ENCODE results near the gene ARHGEF19. TPM values are rescaled to one million over a fixed set of nuclear protein-coding genes. Genes with fewer than 3 reads are reported as not detected.
"Not testable (repeated sequence)": the region's sequence is repeated elsewhere in the genome, so short reads cannot be mapped to it uniquely, and the experiment has no call there.

Gene ARHGEF19
- total and polyA plus RNA-seq, 9 donors, result 1.3 to 9.2 (median 2.8) TPM

DNA sequence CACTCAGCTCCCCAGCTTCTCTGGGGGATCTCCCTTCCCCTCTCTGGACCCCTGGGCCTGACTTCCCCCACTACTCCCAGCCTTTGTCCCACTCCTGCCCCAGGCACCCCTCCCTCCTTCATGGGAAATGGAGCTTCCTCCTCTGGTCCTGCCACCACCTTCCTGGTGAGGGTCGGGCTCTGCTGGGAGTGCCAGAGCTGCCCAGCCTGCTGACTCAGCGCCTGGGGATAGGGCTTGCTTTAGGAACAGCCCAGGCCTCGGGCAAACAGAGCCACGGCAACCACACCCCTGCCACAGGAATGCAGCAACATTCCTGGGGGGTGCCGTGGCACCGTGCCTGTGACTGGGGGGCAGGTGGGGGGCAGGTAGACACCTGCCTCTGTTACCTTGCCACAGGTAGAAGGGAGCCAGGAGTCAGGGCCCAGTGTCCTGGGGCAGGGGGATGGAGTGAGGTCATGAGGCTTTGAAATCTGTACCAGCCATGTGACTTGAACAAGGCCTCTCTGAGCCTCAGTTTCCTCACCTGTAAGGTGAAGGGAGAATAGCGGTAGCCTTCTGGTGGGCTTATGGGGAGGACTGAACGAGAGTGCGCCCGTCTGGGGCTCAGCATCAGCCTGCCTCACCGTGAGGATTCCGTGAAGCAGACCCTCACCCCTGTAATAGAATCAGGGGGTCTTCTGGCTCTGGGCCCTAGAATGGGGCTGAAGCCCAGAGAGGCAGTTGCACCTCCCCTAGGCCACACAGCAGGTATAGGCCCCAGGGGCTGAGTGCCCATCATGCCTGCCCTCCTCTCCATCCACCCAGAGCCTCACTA is 38.8 kb downstream of the ARHGEF19 start:
- Histone ChIP-seq H3K27ac (ENCODE audit: low read length) (no peak overlapping the region), H3K4me3 (ENCODE audit: low read length) (no peak overlapping the region), H3K9me3 (replicated peaks; ENCODE audit: control insufficient read depth, low read depth, low read length) (no peaks in the 10 kb centered on the region), H3K36me3 (ENCODE audit: control insufficient read depth, insufficient read depth, low read length) (no peaks in the 10 kb centered on the region), H3K27me3 (ENCODE audit: control insufficient read depth, insufficient read depth, low read length) (peaks cover 8% of the 10 kb centered on the region), H3K4me1 (ENCODE audit: control insufficient read depth, insufficient read depth, low read length) (peaks cover 50% of the 10 kb centered on the region)
- DNase-seq, result no peak
- 50% methylated on average over 4 of the region's 12 CpGs for WGBS (ENCODE audit: insufficient coverage)

DNA sequence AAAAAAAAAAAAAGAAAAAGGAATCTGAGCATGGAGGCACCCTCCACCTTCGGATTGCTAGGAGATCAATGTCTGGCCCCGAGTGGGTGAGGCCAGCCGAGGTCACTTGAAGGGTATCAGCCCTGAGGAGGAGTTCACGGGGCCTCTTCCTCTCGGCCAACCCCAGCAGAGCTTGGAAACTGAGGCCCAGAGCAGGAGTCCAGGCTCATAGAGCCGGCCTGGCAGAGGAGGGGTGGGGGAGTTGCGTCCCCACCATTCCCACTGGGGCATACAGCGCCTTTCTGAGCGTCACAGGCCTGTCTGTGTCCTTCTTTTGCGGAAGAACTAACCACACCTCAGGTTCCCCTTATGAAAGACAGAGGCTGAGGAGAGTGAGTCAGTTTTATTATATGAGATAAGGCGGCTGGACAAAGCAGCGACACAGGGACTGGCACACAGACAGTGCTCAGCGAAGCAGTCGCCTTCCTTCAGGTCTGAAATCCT is 39.4 kb downstream of the ARHGEF19 start:
- Histone ChIP-seq H3K36me3 (ENCODE audit: control insufficient read depth, insufficient read depth, low read length) (no peaks in the 10 kb centered on the region), H3K27ac (ENCODE audit: low read length) (no peak overlapping the region)
- WGBS (ENCODE audit: insufficient coverage), result 73% methylated on average over 7 of the region's 14 CpGs

DNA sequence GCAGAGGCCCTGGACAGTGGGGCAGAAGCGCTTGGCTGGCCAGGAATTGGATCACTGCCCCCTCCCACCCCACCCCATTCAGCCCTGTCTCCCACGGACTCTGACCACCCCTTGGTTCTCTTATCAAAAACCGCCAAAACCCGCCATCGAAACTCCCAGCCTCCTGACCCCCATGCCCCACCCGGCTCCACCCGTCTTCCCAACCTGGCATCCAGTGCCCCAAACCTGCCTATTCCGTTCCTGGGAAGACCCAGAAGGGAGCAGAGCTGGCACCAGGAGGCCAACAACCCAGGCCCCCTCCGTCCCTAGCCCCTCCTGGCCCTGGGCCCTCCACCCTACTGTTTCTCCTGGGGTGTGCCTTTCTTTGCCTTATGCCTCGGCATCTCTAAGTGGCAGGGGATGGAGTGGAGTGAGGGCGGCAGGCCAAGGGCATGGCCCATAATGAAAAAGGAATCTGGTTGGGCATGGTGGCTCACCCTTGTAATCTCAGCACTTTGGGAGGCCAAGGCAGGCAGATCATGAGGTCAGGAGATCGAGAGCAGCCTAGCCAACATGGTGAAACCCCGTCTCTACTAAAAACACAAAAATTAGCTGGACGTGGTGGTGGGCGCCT is 40.1 kb downstream of the ARHGEF19 start:
- Histone ChIP-seq H3K36me3 (ENCODE audit: control insufficient read depth, insufficient read depth, low read length) (no peaks in the 10 kb centered on the region), H3K9me3 (replicated peaks; ENCODE audit: control insufficient read depth, low read depth, low read length) (no peaks in the 10 kb centered on the region), H3K4me1 (ENCODE audit: control insufficient read depth, insufficient read depth, low read length) (peaks cover 56% of the 10 kb centered on the region), H3K27me3 (ENCODE audit: control insufficient read depth, insufficient read depth, low read length) (peaks cover 15% of the 10 kb centered on the region), H3K4me3 (ENCODE audit: low read length) (no peak overlapping the region), H3K27ac (ENCODE audit: low read length) (no peak overlapping the region)
- no peak for DNase-seq
- 80% methylated on average over 8 of the region's 15 CpGs for WGBS (ENCODE audit: insufficient coverage)

More for the DNA sequence above, 39.4 kb downstream of the ARHGEF19 start:
- H3K4me3 ChIP-seq (ENCODE audit: low read length), result no peak overlapping the region
- peaks cover 12% of the 10 kb centered on the region for H3K27me3 ChIP-seq (ENCODE audit: control insufficient read depth, insufficient read depth, low read length)
- H3K9me3 ChIP-seq (replicated peaks; ENCODE audit: control insufficient read depth, low read depth, low read length), result no peaks in the 10 kb centered on the region
- peaks cover 52% of the 10 kb centered on the region for H3K4me1 ChIP-seq (ENCODE audit: control insufficient read depth, insufficient read depth, low read length)
- DNase-seq, result no peak

DNA sequence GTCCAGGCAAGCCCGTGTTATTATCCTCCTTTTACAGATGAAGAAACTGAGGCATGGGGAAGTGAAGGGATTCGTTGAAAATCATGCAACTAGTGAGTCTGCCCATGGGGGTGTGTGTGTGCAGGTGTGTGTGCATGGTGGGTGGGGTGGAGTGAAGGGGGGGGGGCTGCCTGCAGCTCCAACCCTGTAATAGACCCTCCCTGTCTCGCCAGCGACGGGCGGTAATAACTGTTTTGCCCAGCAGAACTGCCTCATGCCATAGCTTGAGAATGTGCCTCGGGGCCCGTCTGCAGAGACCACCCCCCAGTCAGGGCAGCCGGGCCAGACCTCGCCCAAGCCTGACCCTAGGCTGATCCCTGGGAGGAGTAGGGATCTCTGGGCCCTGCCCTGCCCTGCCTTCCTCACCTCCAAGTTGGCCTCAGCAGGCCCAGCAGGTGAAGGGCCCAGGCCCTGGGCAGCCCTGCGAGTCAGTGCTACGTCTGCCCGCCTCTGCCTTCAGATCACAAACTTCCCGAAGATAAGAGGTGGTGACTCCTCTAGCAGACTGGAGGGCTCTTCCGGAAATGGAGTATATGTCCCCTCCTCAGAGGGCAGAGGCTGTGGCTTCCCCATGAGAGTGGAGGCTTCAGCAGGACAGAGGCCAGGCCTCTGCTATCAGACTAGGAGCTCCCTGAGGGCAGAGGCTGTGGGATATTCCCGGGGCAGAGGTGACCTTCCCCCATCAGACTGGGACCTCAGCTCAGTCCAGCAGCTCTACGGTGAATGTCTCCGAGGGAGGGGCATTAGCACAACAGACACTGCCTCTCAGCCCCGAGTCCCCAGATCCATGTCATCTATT is 40.9 kb downstream of the ARHGEF19 start:
- Histone ChIP-seq H3K27ac (ENCODE audit: low read length) (no peak overlapping the region), H3K4me1 (ENCODE audit: control insufficient read depth, insufficient read depth, low read length) (peaks cover 51% of the 10 kb centered on the region), H3K9me3 (replicated peaks; ENCODE audit: control insufficient read depth, low read depth, low read length) (no peaks in the 10 kb centered on the region), H3K4me3 (ENCODE audit: low read length) (no peak overlapping the region), H3K27me3 (ENCODE audit: control insufficient read depth, insufficient read depth, low read length) (peaks cover 18% of the 10 kb centered on the region), H3K36me3 (ENCODE audit: control insufficient read depth, insufficient read depth, low read length) (no peaks in the 10 kb centered on the region)
- no peak for DNase-seq
- WGBS (ENCODE audit: insufficient coverage), result 67% methylated on average over 11 of the region's 19 CpGs

DNA sequence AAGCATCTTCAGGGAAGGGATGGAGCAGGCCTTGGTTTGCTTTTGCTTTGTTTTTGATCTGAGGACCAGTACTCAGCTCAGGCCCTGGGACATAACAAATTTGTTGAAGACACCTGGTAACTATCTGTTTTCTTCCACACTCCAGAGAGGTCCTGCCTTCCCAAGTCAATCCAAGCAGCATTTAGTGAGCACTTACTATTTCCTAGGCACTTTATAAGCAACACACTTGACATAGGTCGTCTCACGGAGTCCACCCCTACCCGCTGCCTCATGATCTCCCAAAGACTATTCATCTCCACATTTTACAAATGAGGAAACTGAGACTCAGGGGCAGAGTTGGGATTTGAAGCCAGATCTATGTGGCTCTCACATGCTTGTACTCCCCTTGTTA is 42.2 kb downstream of the ARHGEF19 start:
- 80% methylated on average over 2 of the region's 3 CpGs for WGBS (ENCODE audit: insufficient coverage)
- no peaks in the 10 kb centered on the region for H3K9me3 ChIP-seq (replicated peaks; ENCODE audit: control insufficient read depth, low read depth, low read length)
- no peak overlapping the region for H3K27ac ChIP-seq (ENCODE audit: low read length)
- H3K4me3 ChIP-seq (ENCODE audit: low read length), result no peak overlapping the region
- peaks cover 18% of the 10 kb centered on the region for H3K27me3 ChIP-seq (ENCODE audit: control insufficient read depth, insufficient read depth, low read length)
- H3K36me3 ChIP-seq (ENCODE audit: control insufficient read depth, insufficient read depth, low read length), result no peaks in the 10 kb centered on the region
- peaks cover 38% of the 10 kb centered on the region for H3K4me1 ChIP-seq (ENCODE audit: control insufficient read depth, insufficient read depth, low read length)
- DNase-seq, result no peak

DNA sequence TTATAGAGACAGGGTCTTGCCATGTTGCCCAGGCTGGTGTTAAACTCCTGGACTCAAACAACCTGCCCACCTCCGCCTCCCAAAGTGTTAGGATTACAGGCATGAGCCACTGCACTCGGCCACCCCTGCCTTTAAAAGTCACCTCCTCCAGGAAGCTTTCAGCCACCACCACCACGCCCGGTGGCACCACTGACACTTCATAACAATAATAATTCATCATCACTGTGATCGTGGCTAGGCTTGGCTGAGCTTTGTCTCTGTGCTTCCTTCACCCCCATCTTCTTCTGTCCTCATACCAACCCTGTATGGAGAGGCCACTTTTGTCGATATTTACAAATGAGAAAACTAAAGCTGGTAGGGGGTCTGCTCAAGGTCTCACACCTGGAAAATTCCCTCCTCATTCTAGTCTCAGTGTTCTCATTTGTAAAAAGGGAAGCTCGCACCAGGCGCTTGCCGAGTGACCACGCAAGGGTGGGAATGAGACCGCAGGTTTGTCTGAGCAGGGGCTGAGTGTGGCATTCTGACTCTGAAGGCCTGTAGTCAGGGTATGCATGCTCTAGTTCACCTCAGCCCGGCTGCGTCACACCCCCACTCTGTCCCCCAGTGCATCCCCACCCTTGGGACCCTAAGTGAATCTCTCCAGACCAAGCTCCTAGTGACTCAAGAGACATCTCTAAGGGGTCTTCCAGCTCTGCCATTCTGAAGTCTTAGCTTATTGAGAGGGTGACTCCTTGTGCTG is 43.7 kb downstream of the ARHGEF19 start:
- WGBS (ENCODE audit: insufficient coverage), result 88% methylated on average over 7 of the region's 13 CpGs
- Histone ChIP-seq H3K27ac (ENCODE audit: low read length) (no peak overlapping the region), H3K36me3 (ENCODE audit: control insufficient read depth, insufficient read depth, low read length) (no peaks in the 10 kb centered on the region), H3K9me3 (replicated peaks; ENCODE audit: control insufficient read depth, low read depth, low read length) (no peaks in the 10 kb centered on the region), H3K27me3 (ENCODE audit: control insufficient read depth, insufficient read depth, low read length) (peaks cover 18% of the 10 kb centered on the region), H3K4me1 (ENCODE audit: control insufficient read depth, insufficient read depth, low read length) (peaks cover 25% of the 10 kb centered on the region), H3K4me3 (ENCODE audit: low read length) (no peak overlapping the region)
- no peak for DNase-seq

DNA sequence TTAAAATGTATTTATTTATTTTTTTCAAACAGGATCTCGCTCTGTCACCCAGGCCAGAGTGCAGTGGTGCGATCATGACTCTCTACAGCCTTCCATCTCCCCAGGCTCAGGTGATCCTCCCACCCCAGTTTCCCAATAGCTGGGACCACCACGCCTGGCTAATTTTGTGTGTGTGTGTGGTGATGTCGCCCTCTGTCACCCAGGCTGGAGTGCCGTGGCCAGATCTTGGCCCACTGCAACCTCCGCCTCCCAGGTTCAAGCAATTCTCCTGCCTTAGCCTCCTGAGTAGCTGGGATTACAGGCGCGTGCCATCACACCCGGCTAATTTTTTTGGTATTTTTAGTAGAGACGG is 44.3 kb downstream of the ARHGEF19 start:
- H3K4me3 ChIP-seq (ENCODE audit: low read length), result peak overlapping the region; percentile 47
- WGBS (ENCODE audit: insufficient coverage), result 75% methylated on average over 2 of the region's 10 CpGs
- H3K9me3 ChIP-seq (replicated peaks; ENCODE audit: control insufficient read depth, low read depth, low read length); DNase-seq; H3K27ac ChIP-seq (ENCODE audit: low read length); H3K36me3 ChIP-seq (ENCODE audit: control insufficient read depth, insufficient read depth, low read length): not testable (repeated sequence)
- peaks cover 19% of the 10 kb centered on the region for H3K4me1 ChIP-seq (ENCODE audit: control insufficient read depth, insufficient read depth, low read length)
- H3K27me3 ChIP-seq (ENCODE audit: control insufficient read depth, insufficient read depth, low read length), result peaks cover 18% of the 10 kb centered on the region

DNA sequence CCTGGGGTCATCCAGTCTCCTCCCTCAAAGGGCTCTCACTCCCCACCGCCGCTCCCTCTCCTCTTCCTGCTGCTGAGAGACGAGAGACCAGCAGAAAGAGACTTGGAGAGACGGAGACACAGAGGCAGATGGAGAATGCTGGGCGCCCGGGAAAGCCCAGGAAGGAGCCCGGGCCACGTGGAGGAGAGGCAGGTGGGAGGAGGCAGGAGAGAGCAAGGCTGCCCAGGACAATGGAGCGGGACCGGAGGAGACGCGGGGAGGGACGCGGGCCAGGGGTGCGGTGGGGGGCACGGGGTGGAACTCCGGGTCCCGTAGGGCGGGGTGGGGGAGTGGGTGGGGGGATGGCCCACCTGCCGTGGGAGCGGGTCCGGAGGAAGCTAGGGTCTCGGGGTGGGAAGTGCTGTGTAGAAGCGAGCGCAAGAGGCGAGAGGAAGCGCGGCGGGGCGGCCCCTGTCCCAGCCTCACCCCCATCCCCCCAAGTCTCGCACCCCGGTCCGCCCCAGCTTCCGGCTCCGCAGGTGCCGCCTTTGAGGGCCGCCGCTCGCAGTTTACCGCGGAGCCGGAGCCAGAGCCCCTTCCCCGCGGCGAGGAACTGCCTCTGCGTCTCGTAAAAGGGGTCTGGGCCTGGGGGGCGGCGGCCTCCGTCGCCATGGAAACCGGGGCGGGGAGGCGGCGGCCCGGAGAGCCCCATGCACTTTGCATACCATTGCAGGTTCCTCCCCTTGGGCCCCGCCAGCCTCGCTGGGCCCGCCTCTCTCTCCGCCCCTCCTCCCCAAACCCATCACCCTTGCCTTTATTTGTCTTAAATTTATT is 44.9 kb downstream of the ARHGEF19 start:
- no peak for DNase-seq

DNA sequence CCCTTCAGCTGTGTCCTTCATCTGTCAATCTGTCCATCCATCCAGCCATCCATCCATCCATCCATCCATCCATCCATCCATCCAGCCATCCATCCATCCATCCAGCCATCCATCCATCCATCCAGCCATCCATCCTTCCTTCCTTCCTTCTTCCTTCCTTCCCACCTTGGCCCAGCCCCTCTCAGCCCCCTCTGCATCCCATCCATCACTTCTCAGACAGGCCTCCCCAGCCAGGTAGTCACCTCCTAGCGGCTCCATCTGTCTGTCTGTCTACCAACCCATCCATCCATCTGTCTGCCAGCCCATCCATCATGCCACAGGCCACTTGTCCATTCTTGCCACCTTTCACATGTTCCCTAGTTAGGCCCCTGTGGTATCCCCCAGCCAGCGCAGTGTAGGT is 46.3 kb downstream of the ARHGEF19 start:
- 100% methylated on average over 1 of the region's 2 CpGs for WGBS (ENCODE audit: insufficient coverage)
- no peak overlapping the region for H3K4me3 ChIP-seq (ENCODE audit: low read length)
- H3K9me3 ChIP-seq (replicated peaks; ENCODE audit: control insufficient read depth, low read depth, low read length), result no peaks in the 10 kb centered on the region
- H3K27me3 ChIP-seq (ENCODE audit: control insufficient read depth, insufficient read depth, low read length), result peaks cover 30% of the 10 kb centered on the region
- H3K27ac ChIP-seq (ENCODE audit: low read length), result no peak overlapping the region
- no peaks in the 10 kb centered on the region for H3K36me3 ChIP-seq (ENCODE audit: control insufficient read depth, insufficient read depth, low read length)
- DNase-seq, result no peak
- peaks cover 14% of the 10 kb centered on the region for H3K4me1 ChIP-seq (ENCODE audit: control insufficient read depth, insufficient read depth, low read length)

More for the DNA sequence above, 44.9 kb downstream of the ARHGEF19 start:
- peaks cover 15% of the 10 kb centered on the region for H3K4me1 ChIP-seq (ENCODE audit: control insufficient read depth, insufficient read depth, low read length)
- 3% methylated on average over 34 of the region's 60 CpGs for WGBS (ENCODE audit: insufficient coverage)
- peaks cover 23% of the 10 kb centered on the region for H3K27me3 ChIP-seq (ENCODE audit: control insufficient read depth, insufficient read depth, low read length)
- H3K4me3 ChIP-seq (ENCODE audit: low read length), result peak overlapping the region; percentile 47
- H3K27ac ChIP-seq (ENCODE audit: low read length), result no peak overlapping the region
- no peaks in the 10 kb centered on the region for H3K36me3 ChIP-seq (ENCODE audit: control insufficient read depth, insufficient read depth, low read length)
- no peaks in the 10 kb centered on the region for H3K9me3 ChIP-seq (replicated peaks; ENCODE audit: control insufficient read depth, low read depth, low read length)

Data from muscle of leg (tissue), 11 donors.